Smooth muscle cell (in vitro differentiated cells): ENCODE measurements around the gene TMEM18. TPM values are rescaled to one million over a fixed set of nuclear protein-coding genes. Genes with fewer than 3 reads are reported as not detected.

Experiments
- DNase-seq: peaks from one replicate; lab custom pipeline; 2025; ENCODE audit not compliant: unreplicated experiment; lab: John Stamatoyannopoulos, UW
- H2AFZ ChIP-seq: fragments of 200-600 bp; sonication (generic); 2 replicates; pipeline ENCODE4 v1.6.0; 2016; ENCODE audit warnings: antibody characterized with exemption, low read depth, mild to moderate bottlenecking
- H3F3A ChIP-seq: fragments of 200-600 bp; sonication (generic); 2 replicates; pipeline ENCODE4 v1.6.0; 2017; ENCODE audit warnings: antibody characterized with exemption, low read depth
- H3K27ac ChIP-seq: fragments of 200-600 bp; sonication (generic); 2 replicates; pipeline ENCODE4 v1.5.1; 2016; ENCODE audit warnings: low read depth, mild to moderate bottlenecking
- H3K27me3 ChIP-seq: fragments of 200-600 bp; sonication (generic); 2 replicates; pipeline ENCODE4 v1.6.1; 2016; ENCODE audit warnings: low read depth, mild to moderate bottlenecking
- H3K36me3 ChIP-seq: fragments of 200-600 bp; sonication (generic); 2 replicates; pipeline ENCODE4 v1.5.1; 2016; ENCODE audit warnings: low read depth
- H3K4me1 ChIP-seq: fragments of 200-600 bp; sonication (generic); 2 replicates; pipeline ENCODE4 v1.5.1; 2016; ENCODE audit warnings: low read depth
- H3K4me2 ChIP-seq: fragments of 200-600 bp; sonication (generic); 2 replicates; pipeline ENCODE4 v1.6.0; 2016; ENCODE audit warnings: mild to moderate bottlenecking
- H3K4me3 ChIP-seq: fragments of 200-600 bp; sonication (generic); 2 replicates; pipeline ENCODE4 v1.5.1; 2016; ENCODE audit warnings: mild to moderate bottlenecking
- H3K79me2 ChIP-seq: fragments of 200-600 bp; sonication (generic); 2 replicates; pipeline ENCODE4 v1.6.0; 2016; ENCODE audit warnings: low read depth, mild to moderate bottlenecking
- H3K9ac ChIP-seq: fragments of 200-600 bp; sonication (generic); 2 replicates; pipeline ENCODE4 v1.6.0; 2016; ENCODE audit warnings: low read depth
- H3K9me3 ChIP-seq: fragments of 200-600 bp; sonication (generic); replicated peaks from 2 replicates; pipeline ENCODE4 v1.5.1; 2016; ENCODE audit warnings: low read depth
- H4K20me1 ChIP-seq: fragments of 200-600 bp; sonication (generic); 2 replicates; pipeline ENCODE4 v1.6.0; 2016; ENCODE audit warnings: low read depth
- CTCF ChIP-seq: fragments of 200-600 bp; sonication (generic); IDR thresholded peaks from 2 replicates; pipeline ENCODE4 v1.5.1; 2017; ENCODE audit warnings: borderline replicate concordance, mild to moderate bottlenecking, antibody characterized with exemption; ENCODE audit not compliant: insufficient read depth, poor library complexity, severe bottlenecking
- WGBS: methylation state at CpG from one replicate; pipeline ENCODE4 v1.1.7; 2016; ENCODE audit warnings: low lambda C conversion rate; 5-methylcytosine and 5-hydroxymethylcytosine counted together
- polyA plus RNA-seq: library from polyadenylated mRNA; unstranded; fragments of >200 nt; fragmentation: Nextera tagmentation; extraction: Ambion mirVana; gene quantifications from 2 replicates; pipeline ENCODE4 v1.2.1, GENCODE V29; 2016
- total RNA-seq: library from RNA; depleted of rRNA; stranded (reverse); fragments of >200 nt; gene quantifications from 2 replicates; pipeline ENCODE4 v1.2.3, GENCODE V29; 2014

TMEM18 gene
- 18.3 and 27.2 TPM in 2 replicates for total RNA-seq
- polyA plus RNA-seq = 29.1 and 31.2 TPM in 2 replicates

- peak within 1 kb of the TSS; percentile 70 for H3K4me3 ChIP-seq
- peak; percentile 15 for TF ChIP-seq CTCF
- peak within 1 kb of the TSS; percentile 99 for H3K9ac ChIP-seq
- WGBS = 1% methylated on average over 68 of the region's 68 CpGs
- peak; percentile 98 for DNase-seq
- peak within 1 kb of the TSS; percentile 89 for H2AFZ ChIP-seq
- no peaks in the 10 kb centered on the region for H3K36me3 ChIP-seq
- H3K4me2 ChIP-seq = peak within 1 kb of the TSS; percentile 90
- H3K79me2 ChIP-seq = peaks cover 23% of the 10 kb centered on the region
- H3K9me3 ChIP-seq = no peaks in the 10 kb centered on the region
- peaks cover 4% of the 10 kb centered on the region for H3K4me1 ChIP-seq
- peak within 1 kb of the TSS; percentile 99 for H3K27ac ChIP-seq
- H3K27me3 ChIP-seq = no peaks in the 10 kb centered on the region
- H3F3A ChIP-seq = peaks cover 3% of the 10 kb centered on the region
- H4K20me1 ChIP-seq = peaks cover 36% of the 10 kb centered on the region
These were observed at the start of gene TMEM18 for GRCh38 chr2:677056-677958. Gene TMEM18, minus strand, starts transcription at chr2:677406. Its CDS starts 61 bp downstream, at chr2:677345.

- H3K36me3 ChIP-seq = no peaks in the 10 kb centered on the region
- peaks cover 15% of the 10 kb centered on the region for H3K27me3 ChIP-seq
- H3K4me3 ChIP-seq = no peak overlapping the region
- no peaks in the 10 kb centered on the region for H3K9me3 ChIP-seq
- H3K4me2 ChIP-seq = no peak overlapping the region
- no peaks in the 10 kb centered on the region for H4K20me1 ChIP-seq
- no peaks in the 10 kb centered on the region for H3F3A ChIP-seq
- WGBS = 62% methylated on average over 4 of the region's 4 CpGs
- H3K79me2 ChIP-seq = no peaks in the 10 kb centered on the region
- H3K4me1 ChIP-seq = peaks cover 11% of the 10 kb centered on the region
- no peak overlapping the region for H3K27ac ChIP-seq
- H2AFZ ChIP-seq = no peak overlapping the region
- DNase-seq = no peak
- H3K9ac ChIP-seq = no peak overlapping the region
- no peak for TF ChIP-seq CTCF
These were observed 49.0 kb upstream of the TMEM18 start for GRCh38 chr2:726169-726568.

- Histone ChIP-seq H3K9me3 (no peaks in the 10 kb centered on the region), H3K9ac (no peak overlapping the region), H3K27me3 (peaks cover 10% of the 10 kb centered on the region)
These were observed 48.3 kb upstream of the TMEM18 start for GRCh38 chr2:725468-725867.

More at GRCh38 chr2:725468-725867, 48.3 kb upstream of the TMEM18 start:
- H3K4me2 ChIP-seq = no peak overlapping the region
- no peak for TF ChIP-seq CTCF
- no peaks in the 10 kb centered on the region for H3K79me2 ChIP-seq
- no peak for DNase-seq
- no peak overlapping the region for H3K4me3 ChIP-seq
- 78% methylated on average over 4 of the region's 4 CpGs for WGBS
- H3K4me1 ChIP-seq = peaks cover 11% of the 10 kb centered on the region
- H3K36me3 ChIP-seq = no peaks in the 10 kb centered on the region
- H3F3A ChIP-seq = no peaks in the 10 kb centered on the region
- H3K27ac ChIP-seq = no peak overlapping the region
- H4K20me1 ChIP-seq = no peaks in the 10 kb centered on the region
- H2AFZ ChIP-seq = no peak overlapping the region
